GM19467 (cell line): ENCODE results near the gene DPPA3.
"Not testable (repeated sequence)": the region's sequence is repeated elsewhere in the genome, so short reads cannot be mapped to it uniquely, and the experiment has no call there.

Experiments
- ATAC-seq: cut with Tn5 transposase; IDR thresholded peaks from one replicate; pipeline ENCODE4 v1.9.1; 2021; ENCODE audit warnings: mild to moderate bottlenecking, moderate library complexity; ENCODE audit not compliant: unreplicated experiment

Gene DPPA3

DNA sequence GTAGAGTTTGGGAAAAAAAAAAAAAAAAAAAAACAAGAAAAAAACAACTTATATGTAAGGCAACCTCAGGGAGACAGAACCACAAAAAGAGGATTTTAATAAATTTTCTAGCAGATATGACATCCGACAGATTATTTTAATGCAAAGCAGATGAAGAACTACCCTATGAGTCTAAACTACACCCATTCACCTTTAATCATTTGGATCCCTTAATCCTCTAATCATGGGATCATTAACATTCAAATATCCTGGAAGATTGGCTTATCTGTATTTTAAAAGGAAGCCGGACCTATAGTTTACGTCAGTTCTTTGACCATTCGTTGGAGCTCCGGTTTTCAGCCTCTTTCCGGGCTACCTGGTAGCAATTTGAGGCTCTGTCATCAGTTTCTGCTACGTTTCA, at the start of gene DPPA3:
Gene DPPA3, plus strand, starts transcription at position 301 of the 400 bp plus-strand sequence. CDS start 138 bp downstream, outside the sequence.
- ATAC-seq = no peak

DNA sequence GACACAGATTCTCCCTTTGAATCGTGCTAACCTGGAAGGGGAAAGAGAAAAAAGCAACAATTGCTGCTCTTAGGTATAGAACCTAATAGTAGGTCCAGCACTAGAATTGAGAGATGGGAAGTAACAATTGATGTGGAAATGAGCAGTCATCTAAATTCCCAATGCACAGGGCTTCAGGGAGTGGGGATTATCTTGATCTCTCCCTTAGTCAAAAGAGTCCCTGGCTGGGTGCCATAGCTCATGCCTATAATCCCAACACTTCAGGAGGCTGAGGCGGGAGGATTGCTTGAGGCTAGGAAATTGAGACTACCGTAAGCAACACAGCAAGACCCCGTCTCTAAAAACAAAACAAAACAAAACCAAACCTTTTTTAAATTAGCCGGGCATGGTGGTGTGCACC, 49.5 kb upstream of the DPPA3 start:
- no peak for ATAC-seq

DNA sequence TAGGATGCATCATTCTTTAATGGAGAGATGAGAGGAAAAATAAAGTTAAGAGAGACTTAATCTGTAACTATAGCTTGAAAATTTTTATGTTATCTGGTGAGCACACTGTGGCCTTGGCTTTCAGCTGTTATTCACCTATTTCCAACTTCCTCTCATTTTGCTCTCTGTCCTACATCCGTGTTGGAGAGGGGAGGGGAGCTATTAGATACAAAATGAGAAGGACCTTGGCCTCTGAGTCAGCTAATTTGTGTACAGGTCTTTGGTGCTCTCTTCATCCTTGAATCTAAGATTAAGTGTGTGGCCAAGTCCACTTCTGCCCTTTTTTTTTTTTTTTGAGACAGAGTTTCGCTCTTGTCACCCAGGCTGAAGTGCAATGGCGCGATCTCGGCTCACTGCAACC, 44.6 kb upstream of the DPPA3 start:
- no peak for ATAC-seq

DNA sequence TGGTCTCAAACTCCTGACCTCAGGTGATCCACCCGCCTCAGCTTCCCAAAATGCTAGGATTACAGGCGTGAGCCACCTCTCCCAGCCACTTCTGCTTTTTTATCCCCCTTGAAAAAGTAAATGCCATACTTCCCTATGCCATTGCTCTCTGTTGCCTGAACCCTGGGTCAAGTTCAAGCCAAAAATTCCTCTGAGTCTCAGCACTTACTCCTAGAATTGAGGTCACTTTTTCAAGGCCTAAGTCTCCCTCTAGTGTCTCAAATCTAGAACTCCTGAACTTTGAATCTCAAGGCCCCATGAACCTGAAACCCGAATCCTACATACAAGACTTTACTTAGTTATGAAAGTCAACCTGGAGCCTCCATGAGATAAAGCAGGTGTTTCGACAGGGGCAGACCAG, 44.1 kb upstream of the DPPA3 start:
- ATAC-seq = no peak

DNA sequence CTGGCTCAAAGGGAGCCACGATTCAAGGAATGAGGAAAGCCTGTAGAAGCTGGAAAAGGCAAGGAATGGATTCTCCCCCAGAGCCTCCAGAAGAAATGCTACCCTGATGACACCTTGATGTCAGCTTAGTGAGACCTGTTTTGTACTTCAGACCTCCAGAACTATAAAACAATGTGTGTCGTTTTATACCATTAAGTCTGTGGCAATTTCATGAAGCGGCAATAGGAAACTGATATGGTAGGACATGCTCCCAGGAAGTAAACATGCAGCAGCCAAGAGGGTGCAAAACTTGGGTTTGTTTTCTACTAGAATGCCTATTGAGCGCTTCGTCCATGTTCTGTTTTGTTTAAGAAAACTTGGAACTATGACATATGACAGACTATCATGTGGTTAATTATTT, 43.1 kb upstream of the DPPA3 start:
- ATAC-seq = no peak

DNA sequence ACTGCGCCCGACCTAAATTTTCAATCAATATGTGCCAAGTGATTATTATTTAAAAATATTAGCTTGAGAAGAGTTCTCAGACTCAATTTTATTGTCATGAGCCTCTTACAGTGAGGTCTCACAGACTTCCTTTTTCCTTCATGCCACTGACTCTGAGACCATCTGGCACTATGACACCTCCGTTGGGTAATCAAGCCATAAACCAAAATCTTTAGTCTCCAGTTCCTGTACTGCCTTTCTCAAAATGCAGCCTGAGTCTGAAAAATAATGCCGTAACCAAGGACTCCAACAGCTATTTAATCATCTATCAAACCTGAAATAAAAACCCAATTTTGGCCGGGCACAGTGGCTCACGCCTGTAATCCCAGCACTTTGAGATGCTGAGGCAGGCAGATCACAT, 35.8 kb upstream of the DPPA3 start:
- not testable (repeated sequence) for ATAC-seq

DNA sequence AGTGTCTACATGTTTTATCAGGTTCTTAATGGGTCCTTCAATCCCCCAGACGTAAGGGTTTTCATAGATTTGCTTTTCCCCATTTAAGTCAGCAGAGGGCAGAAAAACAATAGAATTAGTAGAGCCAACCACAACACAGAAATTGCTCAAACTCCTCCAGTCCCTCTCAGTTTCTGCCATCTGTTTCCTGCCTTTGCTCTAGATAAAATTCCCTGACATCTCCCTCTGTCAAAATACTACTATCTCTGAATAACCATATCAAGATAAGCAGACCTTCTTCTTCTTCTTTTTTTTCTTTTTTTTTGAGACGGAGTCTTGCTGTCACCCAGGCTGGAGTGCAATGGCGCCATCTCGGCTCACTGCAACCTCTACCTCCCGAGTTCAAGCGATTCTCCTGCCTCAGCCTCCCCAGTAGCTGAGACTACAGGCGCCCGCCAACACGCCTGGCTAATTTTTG, 33.8 kb upstream of the DPPA3 start:
- not testable (repeated sequence) for ATAC-seq

DNA sequence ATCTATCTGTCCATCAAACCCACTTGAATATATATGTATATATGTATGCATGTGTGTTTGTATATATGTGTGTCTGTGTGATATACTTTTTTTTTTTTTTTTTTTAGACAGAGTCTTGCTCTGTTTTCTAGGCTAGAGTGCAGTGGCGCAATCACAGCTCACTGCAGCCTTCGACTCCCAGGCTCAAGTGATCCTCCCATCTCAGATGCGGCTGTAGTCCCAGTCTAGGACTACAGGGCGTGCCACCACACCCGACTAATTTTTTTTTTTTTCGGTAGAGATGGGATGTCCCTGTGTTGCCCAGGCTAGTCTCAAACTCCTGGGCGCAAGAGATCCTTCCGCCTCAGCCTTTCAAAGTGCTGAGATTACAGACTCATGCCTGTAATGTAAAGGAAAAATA, 32.5 kb upstream of the DPPA3 start:
- ATAC-seq = no peak

DNA sequence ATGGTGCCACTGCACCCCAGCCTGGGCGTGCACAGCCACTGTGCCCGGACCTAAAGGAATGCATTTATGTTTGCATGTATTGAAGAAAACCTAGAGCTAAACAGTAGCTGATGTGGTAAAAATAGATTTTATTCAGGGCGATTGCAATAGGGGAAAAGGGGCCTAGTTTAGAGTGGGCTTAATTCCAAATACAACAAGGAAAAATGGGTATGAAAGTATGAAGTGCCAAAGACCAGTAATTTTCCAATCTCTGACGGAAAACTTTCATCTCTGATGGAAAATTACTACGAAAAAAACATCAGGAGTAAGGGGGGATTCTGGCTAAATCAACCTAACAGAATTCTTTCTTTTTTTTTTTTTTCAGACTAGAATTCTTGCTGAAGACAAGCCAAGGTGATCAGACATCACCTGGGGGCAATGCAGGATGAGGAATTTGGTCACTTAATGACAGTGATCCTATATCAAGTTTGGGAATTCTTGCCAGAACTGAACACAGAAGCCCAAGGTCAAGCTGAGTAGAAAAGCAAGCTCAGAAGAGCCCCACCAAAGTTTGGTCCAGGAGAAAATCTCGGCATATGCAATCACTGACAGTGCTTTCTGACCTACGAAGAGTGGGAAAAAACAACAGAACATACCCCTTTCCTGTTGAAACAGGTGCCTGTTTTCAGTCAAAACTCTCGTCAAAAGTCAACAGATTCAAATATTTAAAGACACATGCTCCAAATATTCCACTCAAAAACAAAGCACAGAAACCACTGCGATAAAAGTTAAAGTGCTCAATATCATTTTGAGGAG, 31.8 kb upstream of the DPPA3 start:
- no peak for ATAC-seq

DNA sequence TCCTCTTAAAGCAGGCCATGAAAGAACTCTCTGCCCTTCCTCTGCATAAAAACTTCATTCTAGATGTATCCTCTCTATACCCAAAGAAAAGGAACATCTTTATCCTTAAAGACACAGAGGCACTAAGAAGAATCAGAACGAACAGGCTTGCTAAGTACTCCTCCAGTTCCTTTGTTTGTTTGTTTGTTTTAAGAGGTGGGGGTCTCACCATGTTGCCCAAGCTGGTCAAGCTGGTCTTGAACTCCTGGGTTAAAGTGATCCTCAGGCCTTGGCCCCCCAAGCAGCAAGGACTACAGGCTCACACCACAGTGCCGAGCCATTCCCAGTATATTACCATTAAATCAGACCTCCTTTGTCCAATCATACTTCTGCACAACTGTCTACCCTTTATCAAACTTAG, 29.7 kb upstream of the DPPA3 start:
- no peak for ATAC-seq

DNA sequence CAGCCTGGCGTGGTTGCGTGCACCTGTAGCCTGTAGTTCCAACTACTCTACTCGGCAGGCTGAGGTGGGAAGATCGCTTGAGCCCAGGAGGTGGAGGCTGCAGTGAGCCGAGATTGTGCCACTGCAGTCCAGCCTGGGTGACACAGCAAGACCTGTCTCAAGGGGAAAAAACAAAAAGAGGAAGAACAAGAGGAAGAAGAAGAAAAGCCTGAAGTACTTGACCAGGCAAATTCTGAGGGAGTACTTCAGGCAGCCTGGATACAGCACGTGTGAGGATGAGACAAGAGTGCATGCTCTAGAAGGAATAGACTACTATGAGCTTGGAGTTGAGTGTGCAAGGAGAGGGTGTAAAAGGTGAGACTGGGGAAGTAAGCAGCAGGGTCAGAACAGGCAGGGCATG, 17.4 kb upstream of the DPPA3 start:
- ATAC-seq = no peak

DNA sequence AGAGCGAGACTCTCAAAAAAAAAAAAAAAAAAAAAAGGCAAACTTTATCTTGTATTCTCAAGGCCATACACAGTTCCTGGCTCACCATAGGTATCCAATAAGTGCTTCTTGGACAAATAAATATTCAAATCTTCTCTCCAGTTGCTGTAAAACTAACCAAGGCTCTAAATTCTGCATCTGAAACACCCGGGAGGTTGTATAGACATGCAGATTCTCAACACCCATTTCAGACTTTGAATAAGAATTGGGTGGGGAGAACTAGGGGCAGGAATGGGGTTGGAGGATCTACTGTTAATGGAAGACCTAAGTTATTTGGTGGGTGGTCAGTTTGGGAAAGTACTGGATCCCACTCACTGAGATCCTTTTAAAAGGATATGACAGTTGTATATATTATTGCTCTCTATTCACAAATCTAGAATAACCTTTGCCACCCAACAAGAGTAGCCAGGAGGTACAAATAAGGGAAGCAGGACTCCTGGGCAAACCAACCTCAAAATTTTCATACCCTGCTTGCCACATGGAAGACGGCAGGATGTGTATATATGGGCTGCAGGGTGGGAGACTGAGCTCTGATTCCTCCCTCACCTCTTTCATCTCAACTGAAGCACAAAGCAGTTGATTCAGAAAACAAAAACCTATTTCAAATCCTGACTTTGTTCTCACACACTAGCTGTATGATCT, 16.5 kb upstream of the DPPA3 start:
- ATAC-seq = no peak

DNA sequence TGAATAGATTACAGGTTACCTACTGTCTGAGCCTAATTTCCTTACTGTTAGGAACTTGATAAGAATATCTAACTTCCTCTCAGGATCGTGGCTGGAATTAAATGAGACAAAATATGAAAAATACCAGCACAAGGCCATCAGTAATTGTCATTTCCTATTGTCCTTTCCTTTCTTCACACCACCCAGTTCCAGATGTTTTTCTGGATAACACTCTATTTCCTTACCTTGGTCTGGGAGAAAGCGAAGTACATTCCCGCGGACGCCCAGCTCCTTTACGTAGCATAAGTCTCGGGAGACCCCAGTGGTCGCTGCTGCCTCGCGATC, 16.0 kb upstream of the DPPA3 start:
- no peak for ATAC-seq

DNA sequence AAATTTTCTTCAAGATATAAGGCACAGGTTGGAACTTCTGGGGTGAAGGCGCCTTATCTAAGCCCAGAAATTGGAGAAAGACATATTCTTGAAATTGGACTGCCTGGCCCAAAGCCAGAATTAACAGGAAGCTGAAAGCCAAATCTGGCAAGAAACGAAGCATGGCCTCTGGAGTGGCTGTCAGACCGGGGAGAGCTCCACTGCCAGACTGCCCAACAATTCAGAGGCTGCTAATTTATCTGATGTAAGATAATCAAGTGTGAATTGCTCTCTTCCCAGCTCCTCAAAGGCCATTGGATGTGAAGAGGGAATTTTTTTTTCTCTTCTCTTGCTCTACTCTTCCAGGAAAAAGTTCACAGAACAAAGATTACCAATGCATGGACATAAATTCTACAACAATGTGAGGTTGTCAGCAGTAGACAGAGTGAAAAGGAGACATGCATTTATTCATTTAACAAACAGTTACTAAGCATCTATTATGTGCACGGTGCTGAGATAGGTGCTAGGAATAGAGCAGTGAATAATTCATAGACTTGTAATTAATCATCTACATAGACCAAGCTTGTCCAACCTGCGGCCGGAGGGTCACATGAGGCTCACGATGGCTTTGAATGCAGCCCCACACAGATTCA, 15.6 kb upstream of the DPPA3 start, which contains the start of gene GDF3:
Gene GDF3, minus strand, starts transcription at position 210 of the 632 bp plus-strand sequence. Its CDS starts 47 bp downstream, at position 163.
- no peak for ATAC-seq

DNA sequence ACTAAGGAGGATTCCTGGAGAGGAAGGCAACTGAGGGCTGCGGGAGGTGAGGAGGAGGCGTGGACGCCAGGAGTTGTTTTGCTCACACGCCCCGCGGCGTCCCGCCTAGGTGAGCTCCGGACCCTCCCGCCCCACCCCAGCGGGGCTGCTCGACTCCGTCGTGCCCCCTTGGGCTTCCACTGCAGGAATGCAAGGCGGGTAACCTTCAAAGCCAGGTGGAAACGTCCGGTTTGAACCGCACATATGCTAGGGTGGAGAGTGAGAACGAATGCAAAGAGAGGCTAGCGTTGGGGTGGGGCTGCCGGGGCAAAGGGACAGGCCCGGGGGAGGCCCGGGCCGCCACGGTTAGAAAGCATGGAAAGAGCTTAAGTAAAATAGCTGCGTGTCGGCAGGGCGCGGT, 5.4 kb upstream of the DPPA3 start:
- no peak for ATAC-seq

DNA sequence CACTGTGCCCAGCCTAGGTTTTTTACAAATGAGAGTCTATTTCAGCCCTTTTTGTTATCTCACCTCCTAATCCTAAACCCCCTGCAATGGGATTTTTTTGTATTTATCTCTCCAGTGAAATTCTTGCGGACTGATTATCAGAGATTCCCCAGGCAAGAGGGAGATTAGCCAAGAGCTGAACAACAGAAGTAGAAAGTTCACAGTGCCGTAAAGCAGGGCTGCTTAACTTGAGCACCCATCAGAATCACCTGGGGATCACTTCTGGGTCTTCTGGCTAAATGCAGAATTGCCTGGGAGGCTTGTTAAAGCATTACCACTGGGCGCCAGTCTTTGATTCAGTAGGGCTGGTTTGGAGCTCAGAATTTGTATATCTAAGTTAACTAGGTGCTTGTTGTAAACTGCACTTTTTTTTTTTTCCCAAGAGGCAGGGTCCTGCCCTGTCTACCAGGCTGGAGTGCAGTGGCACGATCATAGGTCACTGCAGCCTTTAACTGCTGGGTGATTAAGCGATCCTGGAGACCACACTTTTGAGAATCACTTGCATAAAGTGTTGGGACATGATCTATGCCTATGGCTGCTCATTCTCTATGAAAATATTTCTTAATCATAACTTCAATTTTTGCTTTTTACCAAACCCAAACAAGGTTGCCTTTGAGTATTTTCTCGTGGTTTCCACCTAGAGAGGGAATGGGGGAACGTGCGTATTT, 1.1 kb upstream of the DPPA3 start:
- ATAC-seq = no peak

DNA sequence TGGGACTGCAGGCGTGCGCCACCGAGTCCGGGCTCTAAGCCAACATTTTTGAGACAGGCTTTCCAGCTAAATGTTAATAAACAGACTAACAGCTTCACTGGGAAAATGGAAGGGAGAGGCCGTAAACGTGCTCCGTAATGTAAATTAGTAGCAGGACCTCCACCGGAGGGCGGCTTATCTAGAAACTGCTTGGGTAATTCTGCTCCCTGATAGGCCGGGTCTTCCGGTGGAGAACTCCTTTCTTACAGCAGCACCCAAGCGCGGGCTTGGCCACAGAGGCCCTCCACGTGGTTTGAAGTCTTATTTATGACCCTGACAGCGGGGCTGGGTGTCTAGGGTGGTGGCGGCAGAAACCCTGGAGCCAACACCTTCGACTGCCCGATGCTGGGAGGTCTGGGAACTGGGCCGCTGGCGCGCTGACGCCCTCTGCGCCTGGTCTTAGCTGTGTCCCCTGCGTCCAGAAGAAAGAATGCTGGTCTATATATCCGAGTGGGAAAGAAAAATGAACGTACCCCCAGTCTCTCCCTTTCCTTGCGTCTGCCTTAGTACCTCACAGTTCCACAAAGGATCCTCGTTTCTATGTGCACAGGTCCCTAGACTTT, 1.7 kb downstream of the DPPA3 start:
- ATAC-seq = no peak

DNA sequence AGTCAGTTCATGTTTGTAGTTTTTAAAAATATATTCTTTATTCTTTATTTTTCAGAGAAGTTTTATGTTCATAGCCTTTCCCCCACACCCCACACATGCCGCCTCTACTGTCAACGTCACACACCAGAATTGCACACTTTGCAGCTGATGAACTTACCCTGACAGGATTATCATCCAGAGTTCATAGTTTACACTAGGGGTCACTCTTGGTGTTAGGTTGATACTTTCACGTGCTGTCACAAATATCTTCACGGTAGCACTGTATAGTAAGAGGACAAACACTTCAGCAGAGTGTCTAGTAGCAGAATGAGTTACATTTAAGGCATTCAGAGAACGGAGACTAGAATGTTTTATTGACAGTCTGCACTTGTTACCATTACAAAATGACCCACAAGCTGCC, 5.1 kb downstream of the DPPA3 start:
- no peak for ATAC-seq

DNA sequence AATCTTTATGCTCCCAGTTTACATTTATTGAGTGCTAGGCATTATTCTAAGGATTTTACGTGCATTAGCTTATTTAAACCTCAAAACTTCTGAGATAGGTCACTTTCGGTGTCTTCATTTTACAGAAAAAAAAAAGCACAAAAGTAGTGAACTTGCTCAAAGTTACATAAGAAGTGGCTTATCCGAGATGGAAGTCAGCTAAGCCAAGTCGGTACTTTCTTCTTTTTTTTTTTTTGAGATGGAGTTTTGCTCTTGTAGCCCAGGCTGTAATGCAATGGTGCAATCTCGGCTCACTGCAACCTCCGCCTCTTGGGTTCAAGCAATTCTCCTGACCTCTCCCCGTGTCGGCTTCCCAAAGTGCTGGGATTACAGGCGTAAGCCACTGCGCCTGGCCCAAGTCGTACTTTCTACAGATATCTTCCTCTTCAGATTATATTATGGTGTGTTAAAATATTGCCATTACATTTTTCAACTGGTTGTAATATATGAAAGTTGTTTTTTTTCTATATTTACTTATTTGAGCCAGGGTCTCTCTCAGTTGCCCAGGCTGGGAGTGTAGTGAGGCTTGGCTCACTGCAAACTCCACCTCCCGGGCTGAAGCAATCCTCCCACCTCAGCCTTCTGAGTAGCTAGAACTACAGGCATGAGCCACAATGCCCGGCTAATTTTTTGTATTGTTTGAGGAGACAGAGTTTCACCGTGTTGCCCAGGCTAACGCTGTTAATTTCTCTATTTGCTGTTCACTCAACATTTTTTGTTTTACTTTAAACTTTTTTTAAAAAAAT, 8.9 kb downstream of the DPPA3 start:
- no peak for ATAC-seq

DNA sequence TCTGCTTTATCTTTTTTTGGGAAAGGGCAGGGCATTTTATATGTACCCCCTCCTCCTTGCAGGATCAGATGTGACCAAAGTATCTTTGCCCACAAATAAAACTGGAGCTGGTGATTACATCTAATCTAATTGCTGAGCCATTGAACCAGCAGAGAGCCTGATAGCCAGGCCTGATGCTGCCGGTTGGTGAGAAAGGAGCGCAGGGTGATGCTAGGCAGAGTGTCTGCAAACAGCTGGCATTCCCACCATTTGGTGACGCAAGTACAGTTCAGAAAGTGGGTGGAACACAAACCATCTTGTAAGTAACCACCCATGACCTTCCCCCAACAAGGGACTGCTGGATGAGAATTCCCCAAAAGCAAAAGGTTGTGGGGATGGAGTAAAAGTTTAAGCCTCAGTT, 12.7 kb downstream of the DPPA3 start:
- no peak for ATAC-seq
